Glomerular visceral epithelial cell (primary cell): ENCODE measurements around the gene ANKFN1.
"Not testable (repeated sequence)": the region's sequence is repeated elsewhere in the genome, so short reads cannot be mapped to it uniquely, and the experiment has no call there.

Experiments used
- DNase-seq: peaks from one replicate; pipeline ENCODE4 v3.0.0-alpha.2; 2016; ENCODE audit errors: extremely low spot score

ANKFN1 gene

DNA sequence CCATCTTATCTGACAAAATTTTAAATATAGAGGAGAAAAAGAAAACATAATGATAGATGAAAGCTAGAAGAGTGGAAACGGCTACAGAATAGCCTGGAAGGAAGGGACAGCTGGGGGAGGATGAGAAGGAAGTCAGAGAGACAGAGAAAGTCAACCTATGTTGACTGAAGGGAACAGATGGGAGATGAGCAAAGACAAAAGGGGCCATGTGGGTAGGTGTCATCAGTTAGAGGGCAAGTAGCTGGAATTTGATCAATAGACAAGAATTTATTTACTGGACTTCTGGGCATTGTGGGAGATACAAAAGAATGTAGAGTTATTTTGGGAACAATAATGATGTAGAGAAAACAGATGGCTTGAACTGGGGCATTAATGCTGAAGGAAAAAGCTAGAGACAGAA, 194.4 kb downstream of the ANKFN1 start:
- DNase-seq: no peak

DNA sequence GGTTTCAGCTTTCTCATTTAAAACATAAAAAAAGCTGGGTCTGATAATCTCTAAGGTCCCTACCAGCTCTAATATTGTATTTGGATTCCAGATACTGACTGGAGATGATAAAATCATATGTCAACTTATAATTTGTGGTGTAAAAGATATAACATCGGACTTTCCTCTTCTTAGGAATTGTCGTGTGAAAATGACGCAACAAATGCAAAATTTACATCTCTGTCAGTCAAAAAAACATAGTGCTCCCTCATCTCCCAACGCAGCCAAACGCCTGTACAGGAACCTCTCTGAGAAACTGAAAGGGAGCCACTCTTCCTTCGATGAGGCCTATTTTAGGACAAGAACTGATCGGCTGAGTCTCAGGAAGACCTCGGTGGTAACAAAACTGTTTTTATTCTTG, 197.3 kb downstream of the ANKFN1 start:
- no peak for DNase-seq

DNA sequence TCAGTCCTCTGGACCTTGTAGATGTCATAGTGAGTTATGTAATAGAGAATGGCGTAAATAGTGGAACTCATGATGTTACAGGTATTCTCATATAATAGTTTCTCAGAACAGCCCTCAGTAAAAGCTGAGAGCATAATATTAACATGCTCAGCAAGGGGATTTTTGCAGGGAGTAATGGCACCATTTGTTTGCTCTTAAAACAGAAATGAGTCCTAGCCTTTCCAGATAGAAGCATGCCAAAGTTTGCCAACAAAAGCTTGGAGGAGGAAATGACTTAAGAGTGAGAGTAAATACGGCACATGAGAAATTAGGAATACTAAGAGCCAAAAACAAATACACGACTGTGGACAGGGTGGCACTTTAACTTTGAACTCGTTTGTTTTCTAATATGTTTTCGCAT, 198.4 kb downstream of the ANKFN1 start:
- no peak for DNase-seq

DNA sequence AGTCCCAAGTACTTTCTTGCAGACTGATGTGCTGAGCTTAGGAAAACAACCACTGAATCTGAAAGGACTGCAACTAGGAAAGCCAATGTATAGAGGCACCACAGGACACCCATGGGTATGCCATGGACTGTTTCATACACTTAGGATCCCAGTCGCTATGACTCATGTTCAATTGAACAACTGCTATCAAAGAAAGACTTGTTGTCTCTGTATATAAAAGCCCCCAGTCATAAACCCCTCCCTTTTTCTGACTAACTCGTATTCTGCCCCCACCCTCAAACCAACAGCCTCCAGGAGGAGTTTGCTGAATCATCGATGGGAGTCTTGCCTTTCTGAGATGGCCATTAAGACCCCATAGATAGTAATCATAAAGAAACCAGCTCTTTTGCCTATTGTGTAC, 205.4 kb downstream of the ANKFN1 start:
- no peak for DNase-seq

DNA sequence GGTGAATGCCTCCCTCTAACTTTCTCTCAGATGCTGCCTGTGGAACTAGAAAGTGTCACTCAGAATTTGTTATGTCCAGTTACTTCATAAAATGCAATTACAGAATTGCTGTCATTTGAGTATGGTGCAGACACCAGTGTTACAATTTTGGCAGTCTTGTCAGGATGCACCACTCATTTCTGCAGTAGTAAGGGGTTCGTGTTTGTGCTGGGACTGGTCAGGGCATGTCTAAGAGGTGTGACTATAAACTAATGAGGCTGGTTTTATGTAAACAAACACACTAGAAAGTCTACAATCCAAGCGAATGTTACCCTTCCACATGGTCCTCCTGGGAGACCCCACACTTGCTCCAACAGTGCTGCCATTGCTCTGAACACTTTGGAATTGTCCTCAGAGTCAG, 206.2 kb downstream of the ANKFN1 start:
- no peak for DNase-seq

DNA sequence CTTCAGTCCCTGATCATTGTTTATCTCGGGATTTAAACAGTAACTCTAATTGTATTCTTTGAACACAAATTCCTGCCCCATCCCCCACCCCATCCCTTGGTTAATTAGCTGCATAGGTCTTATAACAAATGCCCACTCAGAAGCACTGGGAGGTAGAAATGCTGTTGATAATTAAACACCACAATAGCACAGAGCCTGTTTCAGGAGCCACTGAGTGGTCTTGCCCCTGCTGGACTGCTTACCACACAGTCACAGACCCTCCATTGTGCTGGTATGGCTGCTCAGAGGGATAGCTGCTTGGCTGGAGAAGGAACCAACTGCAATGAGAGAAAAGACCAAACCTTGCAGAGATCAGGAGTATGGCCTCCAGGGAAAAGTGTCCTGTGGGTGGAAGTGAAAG, 214.1 kb downstream of the ANKFN1 start:
- DNase-seq: no peak

DNA sequence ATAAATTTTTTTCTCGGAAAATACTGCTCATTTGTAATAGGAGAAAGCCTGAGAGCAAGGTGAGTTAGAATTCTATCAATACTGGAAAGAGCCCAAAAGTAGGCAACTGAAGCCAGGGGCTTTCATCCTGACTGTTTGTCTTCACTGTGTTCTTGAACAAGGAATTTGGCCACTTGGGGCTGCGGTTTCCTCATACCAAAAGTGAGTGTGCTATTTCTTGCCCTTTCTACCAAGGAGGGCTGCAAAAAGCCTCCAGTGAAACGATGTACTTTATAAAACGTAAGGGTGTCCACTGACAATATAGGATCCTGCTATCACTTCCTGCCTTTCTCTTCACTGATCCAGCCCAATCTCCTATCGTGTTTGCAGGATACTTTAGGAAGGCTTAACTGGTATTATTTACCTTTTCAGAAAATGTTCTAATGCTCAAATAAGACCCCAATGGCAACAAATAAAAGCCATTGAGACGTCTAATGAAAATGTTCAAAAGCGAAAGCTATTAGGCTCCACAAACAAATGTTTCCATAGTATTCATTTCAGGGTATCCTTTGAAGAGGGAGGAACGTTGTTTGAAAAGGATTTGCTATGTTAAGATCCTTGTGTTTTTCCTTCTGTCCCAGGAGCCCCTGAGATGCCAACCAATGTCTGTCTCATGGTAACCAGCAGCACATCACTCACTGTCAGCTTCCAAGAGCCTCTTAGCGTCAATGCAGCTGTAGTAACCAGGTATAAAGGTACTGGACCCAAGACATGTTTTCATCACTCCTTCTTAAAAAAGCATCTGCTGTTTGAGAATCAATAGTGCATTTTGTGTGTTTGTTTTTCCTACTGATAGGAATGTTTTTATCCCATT, 220.9 kb downstream of the ANKFN1 start:
- DNase-seq: no peak

DNA sequence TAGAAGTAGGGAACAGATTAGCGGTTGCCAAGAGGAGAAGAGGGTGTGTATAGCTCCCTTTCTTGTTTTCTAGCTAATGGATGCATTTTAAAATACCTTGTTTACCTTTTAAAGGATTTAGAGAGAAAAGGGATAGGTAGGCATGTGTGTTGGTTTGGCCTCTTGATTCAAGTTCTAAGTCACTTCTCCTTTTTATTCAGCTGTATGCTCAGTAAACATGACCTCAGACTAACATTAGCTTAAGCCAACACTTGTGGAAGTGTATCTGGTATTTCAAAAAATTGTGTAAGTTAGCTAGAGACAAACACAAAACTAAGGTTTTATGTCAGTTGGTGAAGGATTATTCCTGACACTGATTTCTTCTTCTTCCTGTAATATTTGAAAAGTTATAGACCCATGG, 236.1 kb downstream of the ANKFN1 start:
- no peak for DNase-seq

DNA sequence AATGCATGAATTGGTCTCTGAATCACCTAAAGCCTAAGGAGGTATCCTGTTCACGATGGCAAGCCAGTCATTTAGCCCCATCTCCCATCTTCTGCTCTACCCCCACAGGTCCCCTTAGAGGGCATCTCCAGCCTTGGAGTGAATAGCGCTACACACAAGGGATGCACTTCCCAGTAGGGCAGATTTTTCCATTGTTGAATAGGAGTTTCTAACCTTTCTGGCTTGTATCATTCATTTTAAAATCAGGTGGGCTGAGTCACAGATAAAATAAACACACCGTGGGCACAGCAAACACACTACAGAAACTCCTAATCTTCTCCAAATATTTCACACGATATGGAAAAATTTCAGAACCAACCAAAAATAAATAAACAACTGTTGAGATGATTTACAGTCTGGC, 239.0 kb downstream of the ANKFN1 start:
- DNase-seq: no peak

DNA sequence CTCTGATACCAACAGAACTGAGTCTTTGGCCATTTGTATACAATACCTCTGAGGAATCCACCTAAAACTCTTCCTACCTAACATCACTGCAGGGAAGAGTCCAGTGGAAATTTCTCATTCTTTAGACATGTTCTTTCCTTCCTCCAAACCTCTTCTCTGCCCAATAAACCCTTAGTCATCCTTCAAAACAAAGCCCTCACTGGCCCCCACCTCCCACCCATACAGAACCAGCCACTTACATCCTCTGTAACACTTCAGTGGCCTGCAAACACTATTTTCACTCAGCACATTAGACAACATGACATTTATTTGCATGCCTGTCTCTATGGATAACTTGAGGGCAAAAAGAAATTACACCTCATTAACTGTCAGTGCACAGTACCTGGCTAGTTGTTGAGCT, 239.9 kb downstream of the ANKFN1 start:
- DNase-seq: no peak

DNA sequence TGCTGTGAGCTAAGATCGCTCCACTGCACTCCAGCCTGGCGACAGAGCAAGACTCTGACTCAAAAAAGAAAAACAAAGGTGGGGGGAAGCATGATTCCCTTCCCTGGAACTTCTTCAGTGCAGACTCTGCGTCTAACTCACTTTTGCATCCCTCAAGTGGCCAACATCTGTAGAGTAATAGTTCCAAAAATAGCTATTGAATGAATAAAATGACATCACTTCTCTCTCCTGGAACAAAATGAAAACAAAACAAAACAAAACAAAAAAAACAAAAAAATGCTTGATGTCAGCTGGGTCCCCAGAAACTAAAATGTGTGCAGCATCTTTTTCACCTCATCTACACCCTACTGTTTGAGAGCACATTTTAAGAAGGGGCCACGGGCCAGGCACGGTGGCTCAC, 242.5 kb downstream of the ANKFN1 start:
- DNase-seq: no peak

DNA sequence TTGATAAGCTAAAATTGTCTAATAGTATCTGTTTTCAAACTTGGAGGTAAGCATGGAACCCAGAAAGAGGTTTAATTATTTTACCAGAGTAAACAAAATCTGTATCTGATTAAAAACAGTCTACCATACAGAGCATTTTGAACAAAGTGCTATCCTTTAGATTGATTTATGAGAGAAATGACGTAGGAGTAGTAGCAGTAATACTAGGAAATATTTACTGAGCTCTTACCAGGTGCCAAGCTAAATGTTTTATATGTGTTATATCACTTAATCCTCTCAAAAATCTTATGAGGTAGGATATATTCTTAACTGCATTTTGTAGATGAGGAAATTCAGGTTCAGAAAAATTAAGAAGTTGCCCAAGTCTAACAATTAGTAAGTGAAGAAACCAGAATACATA, 253.8 kb downstream of the ANKFN1 start:
- DNase-seq: no peak

DNA sequence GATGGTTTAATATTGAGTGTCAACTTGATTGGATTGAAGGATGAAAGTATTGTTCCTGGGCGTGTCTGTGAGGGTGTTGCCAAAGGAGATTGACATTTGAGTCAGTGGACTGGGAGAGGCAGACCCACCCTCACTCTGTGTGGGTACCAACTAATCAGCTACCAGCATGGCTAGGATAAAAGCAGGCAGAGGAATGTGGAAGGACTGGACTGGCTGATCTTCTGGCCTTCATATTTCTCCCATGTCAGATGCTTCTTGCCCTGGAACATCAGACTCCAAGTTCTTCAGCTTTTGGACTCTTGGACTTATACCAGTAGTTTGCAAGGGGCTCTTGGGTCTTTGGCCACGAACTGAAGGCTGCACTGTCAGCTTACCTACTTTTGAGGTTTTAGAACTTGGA, 259.1 kb downstream of the ANKFN1 start:
- DNase-seq: not testable (repeated sequence)

DNA sequence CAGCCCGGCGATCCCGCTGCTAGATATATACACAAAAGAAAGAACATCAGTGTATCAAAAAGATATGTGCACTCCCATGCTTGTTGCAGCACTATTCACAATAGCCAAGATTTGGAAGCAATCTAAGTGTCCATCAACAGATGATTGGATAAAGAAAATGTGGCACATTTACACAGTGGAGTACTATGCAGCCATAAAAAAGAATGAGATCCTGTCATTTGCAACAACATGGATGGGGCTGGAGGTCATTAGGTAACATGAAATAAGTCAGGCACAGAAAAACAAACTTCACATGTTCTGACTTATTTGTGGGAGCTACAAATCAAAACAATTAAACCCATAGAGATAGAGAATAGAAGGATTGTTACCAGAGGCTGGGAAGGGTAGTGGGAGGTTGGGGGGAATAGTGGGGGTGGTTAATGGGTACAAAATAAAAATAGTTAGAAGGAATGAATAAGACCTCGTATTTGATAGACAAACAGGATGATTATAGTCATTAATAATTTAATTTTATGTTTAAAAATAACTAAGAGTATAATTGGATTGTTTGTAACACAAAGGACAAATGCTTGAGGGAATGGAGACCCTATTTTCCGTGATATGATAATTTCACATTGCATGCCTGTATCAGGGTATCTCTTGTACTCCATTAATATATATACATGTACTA, 263.5 kb downstream of the ANKFN1 start:
- no peak for DNase-seq

DNA sequence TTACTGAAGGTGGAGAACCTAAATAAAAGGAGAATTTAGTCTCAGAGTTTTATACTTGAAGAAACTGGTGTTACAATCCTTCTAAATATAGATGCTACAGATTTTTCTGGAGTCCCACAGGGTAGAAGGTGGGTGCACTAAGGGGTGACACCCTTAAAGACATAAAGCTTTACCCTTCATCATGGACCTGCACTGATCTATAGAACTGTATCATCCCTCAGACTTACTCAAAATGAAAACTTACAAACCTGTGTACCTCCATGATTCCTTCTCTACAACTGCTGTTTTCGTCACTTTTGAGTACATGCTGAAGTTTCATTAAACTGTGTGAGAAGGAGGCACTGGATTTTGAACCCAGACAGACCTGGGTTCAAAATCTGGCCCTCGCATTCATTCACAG, 270.7 kb downstream of the ANKFN1 start:
- DNase-seq: no peak

DNA sequence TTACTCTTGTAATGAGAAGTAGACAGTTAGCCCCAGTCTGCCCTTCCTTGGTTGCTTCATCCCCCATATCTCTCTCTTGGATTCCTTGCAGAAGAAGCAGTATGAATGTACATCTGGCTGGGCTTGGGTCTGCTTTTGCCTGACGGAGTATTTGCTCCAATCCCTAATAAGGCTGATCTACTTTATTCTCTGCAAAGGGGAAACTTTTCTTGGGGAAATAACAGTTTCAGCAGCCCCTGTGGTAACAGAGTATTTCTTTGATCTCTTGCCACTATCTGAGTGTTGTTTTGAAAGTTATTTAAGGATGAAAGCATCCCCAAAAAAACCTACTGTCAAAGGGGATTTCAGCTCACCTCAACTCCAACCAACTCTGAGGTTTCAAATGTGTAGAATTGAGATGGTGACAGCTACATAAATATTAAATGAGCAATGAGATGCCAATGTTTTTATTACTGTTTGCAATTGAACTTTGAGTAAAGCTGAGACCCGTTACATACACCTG, 271.3 kb downstream of the ANKFN1 start:
- no peak for DNase-seq

DNA sequence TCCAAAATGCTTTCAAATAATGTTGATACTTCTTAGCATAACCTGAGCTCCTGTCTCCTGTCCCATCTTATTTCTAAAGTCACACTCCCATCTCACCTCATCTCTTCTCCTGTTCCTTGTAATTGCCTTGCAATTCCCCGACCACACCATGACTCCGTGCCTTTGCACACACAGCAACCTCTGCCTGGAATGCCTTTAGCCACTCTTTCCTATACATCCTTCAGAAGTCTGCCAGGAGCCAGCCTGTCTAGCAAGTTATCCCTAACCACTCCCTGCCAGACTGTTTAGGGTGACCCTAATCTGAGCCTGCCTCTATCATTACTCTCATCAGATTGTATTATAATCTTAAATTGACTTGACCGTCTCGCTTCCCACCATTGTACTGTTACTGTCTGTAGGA, 272.2 kb downstream of the ANKFN1 start:
- DNase-seq: no peak

DNA sequence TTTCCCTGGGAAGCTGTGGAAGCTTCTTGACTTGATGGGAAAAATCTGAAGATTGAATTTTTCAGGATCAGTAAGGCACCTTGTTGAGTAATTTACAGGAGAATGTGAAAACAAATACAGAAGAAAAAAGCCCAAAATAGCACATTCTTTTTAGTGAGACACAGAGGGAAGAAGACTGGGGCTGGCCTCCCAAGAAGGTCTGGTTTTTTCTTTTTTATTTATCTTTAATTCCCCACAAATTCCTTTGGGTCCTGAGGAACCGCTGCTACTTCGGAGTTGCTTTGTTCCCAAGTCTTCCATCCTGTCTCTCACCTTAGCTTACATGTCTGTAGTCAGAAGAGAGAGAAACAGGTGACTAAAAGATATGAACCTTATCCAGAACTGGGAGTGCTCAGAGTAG, 273.6 kb downstream of the ANKFN1 start:
- DNase-seq: no peak

DNA sequence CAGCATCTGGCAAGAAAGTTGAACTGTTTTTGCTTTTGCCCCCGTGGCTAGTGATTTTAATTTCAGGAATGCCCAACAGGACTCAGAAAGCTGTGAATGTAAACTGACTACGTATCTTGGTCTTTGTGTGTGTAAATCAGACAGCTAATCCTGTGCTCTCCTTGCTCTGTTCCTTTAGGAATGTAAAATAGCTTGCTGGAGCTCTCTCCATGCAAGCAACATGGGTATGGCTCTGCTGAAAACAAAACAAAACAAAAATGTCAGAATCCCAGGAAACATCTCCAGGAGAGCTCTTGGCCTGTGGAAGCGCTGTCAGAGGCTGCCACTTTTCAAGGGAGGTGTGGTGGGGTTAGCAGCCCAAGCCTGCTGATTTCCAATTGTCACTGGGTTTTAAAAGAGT, 278.5 kb downstream of the ANKFN1 start:
- DNase-seq: no peak

DNA sequence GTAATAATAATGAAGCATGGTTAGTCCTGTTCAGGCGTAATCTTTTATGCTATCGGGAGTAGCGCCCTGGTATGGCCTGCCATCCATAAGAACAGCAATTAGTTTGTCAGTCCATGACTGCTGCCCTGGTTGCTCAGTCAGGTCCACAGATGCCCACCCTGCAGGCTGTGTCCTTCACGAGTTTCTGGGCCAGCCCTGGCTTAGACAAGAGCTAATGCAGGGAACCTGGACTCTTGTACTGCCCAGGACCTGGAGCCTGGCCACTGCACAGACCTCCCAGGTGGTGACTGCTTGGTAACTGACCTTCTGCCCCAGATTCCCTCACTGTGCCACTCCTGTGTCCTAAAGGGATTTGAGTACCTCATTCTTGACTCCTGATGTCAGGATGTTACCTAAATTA, 279.2 kb downstream of the ANKFN1 start:
- DNase-seq: no peak

DNA sequence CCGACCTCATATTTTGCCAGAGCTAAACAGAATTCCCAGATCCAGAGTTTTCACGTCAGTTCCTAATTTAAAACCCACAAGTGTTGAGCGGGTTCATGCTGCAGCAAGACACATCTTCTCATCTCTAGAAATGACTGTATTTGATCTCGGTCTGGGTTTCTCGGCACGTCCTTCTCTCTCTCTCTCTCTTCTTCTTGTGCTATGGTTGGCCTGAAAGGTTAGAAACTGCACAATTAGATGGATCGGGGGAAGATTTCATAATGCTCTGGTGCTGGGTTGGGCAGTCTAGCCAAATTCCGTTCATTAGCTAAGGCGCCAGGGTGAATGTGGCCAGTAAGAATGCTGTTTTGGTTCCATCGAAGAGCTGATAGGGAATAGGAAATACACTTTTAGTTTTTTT, 281.3 kb downstream of the ANKFN1 start:
- no peak for DNase-seq

DNA sequence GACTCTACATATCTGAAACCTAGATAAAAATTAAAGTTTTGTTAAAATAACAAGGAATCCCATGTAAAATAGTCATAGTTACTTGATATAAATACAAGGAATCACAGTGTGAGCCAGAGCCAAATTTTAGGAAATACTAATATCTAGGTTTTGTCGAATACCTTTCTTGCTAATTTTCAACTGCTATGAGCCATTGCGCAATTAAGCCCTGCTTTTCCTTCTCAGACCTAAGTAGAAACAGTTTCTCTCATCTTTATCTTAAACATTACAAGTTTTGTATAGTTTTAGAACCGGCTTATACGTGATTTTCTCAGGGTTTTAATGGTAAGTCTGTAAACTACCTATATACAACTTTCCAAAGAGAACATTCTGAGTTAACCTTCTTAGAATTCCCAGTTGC, 282.9 kb downstream of the ANKFN1 start:
- DNase-seq: no peak

DNA sequence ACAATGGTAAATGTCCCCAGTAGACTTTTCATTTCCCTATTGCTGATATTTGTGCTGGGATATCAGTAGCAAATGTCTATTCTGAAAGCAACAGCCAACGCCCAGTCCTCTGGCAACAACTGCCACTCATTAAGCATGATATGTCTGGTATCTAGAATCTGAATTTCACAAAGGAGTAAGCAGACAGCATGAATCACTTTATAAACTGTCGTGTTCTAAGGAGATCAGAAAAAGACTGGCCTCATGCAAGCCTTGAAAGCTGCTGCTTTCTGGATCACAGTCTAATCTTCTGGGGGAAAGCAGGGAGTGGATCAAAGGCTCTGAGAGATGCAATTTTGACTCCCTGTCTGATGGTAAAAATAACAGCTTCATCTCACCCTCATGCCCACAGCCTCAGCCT, 287.1 kb downstream of the ANKFN1 start:
- DNase-seq: no peak
